Measurements from ENCODE around the gene KIF18A. TPM values are rescaled to one million over a fixed set of nuclear protein-coding genes. Genes with fewer than 3 reads are reported as not detected.

Gene KIF18A
- polyA plus RNA-seq, 1 experiment: 5.0 TPM

DNA sequence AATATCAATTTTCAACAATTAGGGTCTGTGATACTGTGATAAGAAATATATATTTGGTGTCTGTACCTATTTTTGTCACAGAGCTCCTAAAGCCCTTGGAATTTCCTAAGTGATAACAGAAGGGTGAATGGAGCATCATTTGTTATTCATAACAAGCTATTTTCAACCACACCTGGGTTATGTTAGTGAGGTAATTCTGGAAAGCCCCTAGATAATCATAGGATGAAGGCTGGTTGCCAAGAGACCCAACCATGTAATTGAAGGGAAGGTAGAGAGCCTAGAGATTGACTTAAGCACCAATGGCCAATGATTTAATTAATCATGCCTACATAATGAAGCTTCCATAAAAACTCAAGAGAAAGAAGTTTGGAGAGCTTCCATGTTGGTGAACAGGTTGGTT is 109.4 kb downstream of the KIF18A start:
- CTCF ChIA-PET: interaction anchor here (1.6 kb wide), 1 partner anchor 9 kb away, joined by 3 read pairs; no protein-coding TSS in a partner anchor
- no peaks in the 10 kb centered on the region for H3K36me3 ChIP-seq (ENCODE audit: control insufficient read depth, insufficient read depth, low read length)
- TF ChIP-seq CTCF (IDR thresholded peaks at IDR 0.05; ENCODE audit: insufficient read depth, low read depth, low read length): no peak
- no peaks in the 10 kb centered on the region for H3K27me3 ChIP-seq (ENCODE audit: control insufficient read depth, insufficient read depth, low read length)
- no peak overlapping the region for H3K4me3 ChIP-seq (ENCODE audit: low read depth, low read length)
- DNase-seq (ENCODE audit: low read depth): no peak
- POLR2A ChIA-PET: no interaction called here

GRCh38 chr11:27997344-27997743 is 110.6 kb downstream of the KIF18A start:
- ChIA-PET CTCF (no interaction called here), POLR2A (no interaction called here)
- Histone ChIP-seq H3K36me3 (ENCODE audit: control insufficient read depth, insufficient read depth, low read length) (no peaks in the 10 kb centered on the region), H3K4me3 (ENCODE audit: low read depth, low read length) (no peak overlapping the region), H3K27me3 (ENCODE audit: control insufficient read depth, insufficient read depth, low read length) (no peaks in the 10 kb centered on the region)
- no peak for DNase-seq (ENCODE audit: low read depth)
- TF ChIP-seq CTCF (IDR thresholded peaks at IDR 0.05; ENCODE audit: insufficient read depth, low read depth, low read length): no peak

GRCh38 chr11:27996066-27996465 is 111.9 kb downstream of the KIF18A start:
- ChIA-PET POLR2A (no interaction called here), CTCF (no interaction called here)
- H3K4me3 ChIP-seq (ENCODE audit: low read depth, low read length): no peak overlapping the region
- H3K36me3 ChIP-seq (ENCODE audit: control insufficient read depth, insufficient read depth, low read length): no peaks in the 10 kb centered on the region
- TF ChIP-seq CTCF (IDR thresholded peaks at IDR 0.05; ENCODE audit: insufficient read depth, low read depth, low read length): no peak
- no peaks in the 10 kb centered on the region for H3K27me3 ChIP-seq (ENCODE audit: control insufficient read depth, insufficient read depth, low read length)
- no peak for DNase-seq (ENCODE audit: low read depth)

DNA sequence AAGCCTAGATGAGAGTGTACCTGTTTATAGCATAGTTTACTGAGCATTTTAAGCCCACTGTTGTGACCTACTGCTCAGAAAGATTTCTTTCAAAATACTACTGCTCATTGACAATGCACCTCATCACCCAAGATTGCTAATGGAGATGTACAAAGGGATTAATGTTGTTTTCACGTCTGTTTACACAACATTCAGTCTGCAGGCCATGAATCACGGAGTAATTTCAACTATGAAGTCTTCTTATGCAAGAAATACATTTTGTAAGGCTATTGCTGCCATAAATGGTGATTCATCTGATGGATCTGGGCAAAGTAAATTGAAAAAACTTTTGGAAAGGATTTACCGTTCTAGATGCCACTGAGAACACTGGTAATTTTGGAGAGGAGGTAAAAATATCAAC is 112.9 kb downstream of the KIF18A start:
- Histone ChIP-seq H3K27me3 (ENCODE audit: control insufficient read depth, insufficient read depth, low read length) (no peaks in the 10 kb centered on the region), H3K4me3 (ENCODE audit: low read depth, low read length) (no peak overlapping the region), H3K36me3 (ENCODE audit: control insufficient read depth, insufficient read depth, low read length) (no peaks in the 10 kb centered on the region)
- peak; percentile 26 for DNase-seq (ENCODE audit: low read depth)
- POLR2A ChIA-PET: no interaction called here
- TF ChIP-seq CTCF (IDR thresholded peaks at IDR 0.05; ENCODE audit: insufficient read depth, low read depth, low read length): no peak
- CTCF ChIA-PET: no interaction called here

DNA sequence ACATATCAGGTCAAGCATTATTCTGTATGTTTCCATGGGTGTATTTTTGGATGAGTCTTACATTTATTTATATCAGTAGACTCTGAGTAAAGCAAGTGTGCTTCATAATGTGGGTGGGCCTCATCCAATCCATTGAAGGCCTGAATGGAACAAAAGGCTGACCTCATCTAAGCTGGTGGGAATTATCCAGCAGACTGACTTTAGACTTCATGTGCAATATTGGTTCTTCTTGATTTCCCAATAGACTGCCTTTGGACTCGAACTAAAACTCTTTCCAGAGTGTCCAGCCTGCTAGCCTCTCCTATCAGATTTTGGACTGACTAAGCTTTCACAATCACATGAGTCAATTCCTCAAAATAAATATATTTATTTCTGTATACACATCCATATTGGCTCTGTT is 116.2 kb downstream of the KIF18A start:
- DNase-seq (ENCODE audit: low read depth): no peak
- Histone ChIP-seq H3K4me3 (ENCODE audit: low read depth, low read length) (no peak overlapping the region), H3K36me3 (ENCODE audit: control insufficient read depth, insufficient read depth, low read length) (no peaks in the 10 kb centered on the region), H3K27me3 (ENCODE audit: control insufficient read depth, insufficient read depth, low read length) (no peaks in the 10 kb centered on the region)
- POLR2A ChIA-PET: no interaction called here
- CTCF ChIA-PET: interaction anchor here (0.6 kb wide), 1 partner anchor 758 kb away, joined by 4 read pairs; no protein-coding TSS in a partner anchor
- TF ChIP-seq CTCF (IDR thresholded peaks at IDR 0.05; ENCODE audit: insufficient read depth, low read depth, low read length): no peak
